ENCODE results near the gene TNFRSF1B. TPM values are rescaled to one million over a fixed set of nuclear protein-coding genes. Genes with fewer than 3 reads are reported as not detected.

TNFRSF1B gene
- polyA plus RNA-seq, 1 donor from 2014 or later: not detected

- Histone ChIP-seq H3K9ac (ENCODE audit: low read length) (no peak overlapping the region), H3K36me3 (ENCODE audit: insufficient read depth, low read length) (no peaks in the 10 kb centered on the region), H3K79me2 (replicated peaks; ENCODE audit: insufficient read depth, low read length) (no peaks in the 10 kb centered on the region), H3F3A (ENCODE audit: insufficient read depth, low read length, poor library complexity, severe bottlenecking) (no peaks in the 10 kb centered on the region), H2AFZ (ENCODE audit: low read depth, low read length) (no peak overlapping the region), H3K4me3 (ENCODE audit: low read length) (no peak overlapping the region), H3K27ac (ENCODE audit: low read length) (no peak overlapping the region), H3K9me3 (ENCODE audit: low read length) (no peaks in the 10 kb centered on the region), H4K20me1 (ENCODE audit: insufficient read depth) (no peaks in the 10 kb centered on the region), H3K27me3 (ENCODE audit: insufficient read depth, low read depth, low read length) (no peaks in the 10 kb centered on the region), H3K9me2 (ENCODE audit: insufficient read depth, low read length) (no peaks in the 10 kb centered on the region), H3K4me2 (ENCODE audit: low read length) (no peak overlapping the region)
- TF ChIP-seq EP300 (conservative IDR thresholded peaks at IDR 0.05; ENCODE audit: poor library complexity, severe bottlenecking): no peak
These were observed 22.6 kb upstream of the TNFRSF1B start for GRCh38 chr1:12144236-12144635.

- H3K9ac ChIP-seq (ENCODE audit: low read length): no peak overlapping the region
- H3K4me2 ChIP-seq (ENCODE audit: low read length): no peak overlapping the region
- no peak overlapping the region for H3K4me3 ChIP-seq (ENCODE audit: low read length)
- H4K20me1 ChIP-seq (ENCODE audit: insufficient read depth): no peaks in the 10 kb centered on the region
- H3K27me3 ChIP-seq (ENCODE audit: insufficient read depth, low read depth, low read length): no peaks in the 10 kb centered on the region
- H2AFZ ChIP-seq (ENCODE audit: low read depth, low read length): no peak overlapping the region
- no peak overlapping the region for H3K27ac ChIP-seq (ENCODE audit: low read length)
- no peaks in the 10 kb centered on the region for H3K9me2 ChIP-seq (ENCODE audit: insufficient read depth, low read length)
- no peaks in the 10 kb centered on the region for H3K9me3 ChIP-seq (ENCODE audit: low read length)
- no peaks in the 10 kb centered on the region for H3K36me3 ChIP-seq (ENCODE audit: insufficient read depth, low read length)
- no peaks in the 10 kb centered on the region for H3F3A ChIP-seq (ENCODE audit: insufficient read depth, low read length, poor library complexity, severe bottlenecking)
- TF ChIP-seq TAF1 (IDR thresholded peaks at IDR 0.05; ENCODE audit: low read depth): no peak
- TF ChIP-seq RAD21 (conservative IDR thresholded peaks at IDR 0.05): no peak
- TF ChIP-seq EZH2 (IDR thresholded peaks at IDR 0.05; ENCODE audit: borderline replicate concordance, insufficient read depth, low read length, poor library complexity, severe bottlenecking): no peak
- no peak for TF ChIP-seq EP300 (conservative IDR thresholded peaks at IDR 0.05; ENCODE audit: poor library complexity, severe bottlenecking)
- TF ChIP-seq CTCF (IDR thresholded peaks at IDR 0.05; ENCODE audit: poor library complexity, severe bottlenecking): no peak
- TF ChIP-seq MXI1 (conservative IDR thresholded peaks at IDR 0.05; ENCODE audit: poor library complexity, severe bottlenecking): no peak
- no peak for TF ChIP-seq REST (IDR thresholded peaks at IDR 0.05; ENCODE audit: borderline replicate concordance)
- TF ChIP-seq SMC3 (conservative IDR thresholded peaks at IDR 0.05; ENCODE audit: poor library complexity): no peak
- no peak for TF ChIP-seq POLR2AphosphoS5 (IDR thresholded peaks at IDR 0.05)
- H3K79me2 ChIP-seq (replicated peaks; ENCODE audit: insufficient read depth, low read length): no peaks in the 10 kb centered on the region
These were observed 21.8 kb upstream of the TNFRSF1B start for GRCh38 chr1:12144969-12145368.

Measured in neural cell (in vitro differentiated cells).